Ishikawa (cell line): Measurements from ENCODE around the gene TSPAN4.

Experiments used
- CEBPB ChIP-seq: IDR thresholded peaks from 2 replicates; pipeline ENCODE4 v1.6.1; 2012
- CREB1 ChIP-seq: IDR thresholded peaks from 2 replicates; pipeline ENCODE4 v1.6.1; 2012; ENCODE audit warnings: low read depth
- EGR1 ChIP-seq: IDR thresholded peaks from 2 replicates; pipeline ENCODE4 v1.6.1; 2012
- EP300 ChIP-seq: IDR thresholded peaks from 2 replicates; pipeline ENCODE4 v1.6.1; 2012; ENCODE audit warnings: borderline replicate concordance
- FOXM1 ChIP-seq: IDR thresholded peaks from 2 replicates; pipeline ENCODE4 v1.6.1; 2012; ENCODE audit warnings: low read depth, borderline replicate concordance
- MAX ChIP-seq: IDR thresholded peaks from 2 replicates; pipeline ENCODE4 v1.6.1; 2012
- NFIC ChIP-seq: IDR thresholded peaks from 2 replicates; pipeline ENCODE4 v1.6.1; 2012
- RAD21 ChIP-seq: IDR thresholded peaks from 2 replicates; pipeline ENCODE4 v1.6.1; 2012; ENCODE audit warnings: low read depth
- REST ChIP-seq: IDR thresholded peaks from 2 replicates; pipeline ENCODE4 v1.6.1; 2012; ENCODE audit warnings: low read depth, mild to moderate bottlenecking
- TAF1 ChIP-seq: IDR thresholded peaks from 2 replicates; pipeline ENCODE4 v1.6.1; 2012; ENCODE audit warnings: low read depth, mild to moderate bottlenecking
- TCF12 ChIP-seq: IDR thresholded peaks from 2 replicates; pipeline ENCODE4 v1.6.1; 2012; ENCODE audit warnings: low read depth
- TEAD4 ChIP-seq: IDR thresholded peaks from 2 replicates; pipeline ENCODE4 v1.6.1; 2012
- USF1 ChIP-seq: IDR thresholded peaks from 2 replicates; pipeline ENCODE4 v1.6.1; 2012
- YY1 ChIP-seq: IDR thresholded peaks from 2 replicates; pipeline ENCODE4 v1.6.1; 2012; ENCODE audit warnings: low read depth
- ZBTB7A ChIP-seq: IDR thresholded peaks from 2 replicates; pipeline ENCODE4 v1.6.1; 2012; ENCODE audit warnings: low read depth

TSPAN4 gene

GRCh38 chr11:842370-843002 lies at the start of gene TSPAN4, which contains the start of gene POLR2L:
Gene TSPAN4 (plus strand): TSS chr11:842852. CDS start chr11:850305, 7,453 bp downstream.
Gene POLR2L (minus strand): TSS chr11:842529. CDS start chr11:842508, 21 bp downstream.
- TF ChIP-seq CEBPB (no peak), TCF12 (peak; percentile 47; the same call in 1 of the 2 replicates), ZBTB7A (no peak), NFIC (no peak), EGR1 (peak; percentile 77), REST (no peak), YY1 (peak; percentile 82), TAF1 (peak; percentile 91), MAX (peak; percentile 94), CREB1 (no peak), FOXM1 (no peak), USF1 (peak; percentile 18; the same call in 1 of the 2 replicates), RAD21 (no peak), EP300 (peak; percentile 37), TEAD4 (no peak)

- no peak for TF ChIP-seq YY1
- TF ChIP-seq RAD21, result no peak
Observed at GRCh38 chr11:792873-793272, 49.8 kb upstream of the TSPAN4 start.

- no peak for TF ChIP-seq YY1
- TF ChIP-seq RAD21, result no peak
Observed at GRCh38 chr11:793556-793955, 49.1 kb upstream of the TSPAN4 start.

DNA sequence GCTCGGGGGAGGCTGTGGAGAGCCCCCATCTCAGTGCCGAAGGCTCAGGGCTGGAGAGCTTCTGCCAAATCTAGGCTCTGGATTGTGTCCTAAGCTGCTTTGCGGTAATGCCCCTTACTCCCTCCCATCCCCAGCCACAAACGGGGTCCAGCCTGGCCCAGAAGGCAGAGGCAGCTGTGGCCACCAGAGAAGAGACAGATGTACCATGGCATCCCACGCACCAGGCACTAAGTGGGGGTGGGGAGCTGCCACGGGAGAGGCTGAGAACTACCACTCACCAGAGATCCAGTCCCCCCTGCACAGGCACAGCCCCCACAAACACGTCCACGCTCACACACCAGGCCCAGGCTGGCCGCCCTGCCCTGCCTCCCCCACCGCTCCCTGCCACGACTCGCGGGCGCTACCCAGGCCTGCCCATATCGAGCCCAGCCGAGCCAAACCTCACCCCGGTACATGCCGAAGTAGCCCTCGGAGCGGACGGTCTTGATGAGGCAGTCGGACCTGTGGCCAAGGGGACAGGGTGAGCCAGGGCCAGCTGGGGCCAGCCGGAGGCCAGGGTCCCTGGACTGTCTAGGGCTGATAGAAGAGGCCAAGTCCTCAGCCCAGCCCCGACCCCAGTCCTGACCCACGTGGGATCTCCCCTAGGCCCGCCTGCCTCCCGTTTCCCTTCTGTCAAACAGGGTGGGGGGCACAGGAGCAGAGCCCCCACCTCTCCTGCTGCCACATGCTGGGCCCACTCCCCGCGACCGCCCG lies 48.5 kb upstream of the TSPAN4 start:
- TF ChIP-seq MAX (no peak), EGR1 (no peak), USF1 (no peak), CREB1 (no peak), TCF12 (no peak), EP300 (no peak), REST (no peak), CEBPB (no peak), TEAD4 (no peak), YY1 (no peak), NFIC (no peak), FOXM1 (no peak), RAD21 (no peak), TAF1 (no peak), ZBTB7A (no peak)

DNA sequence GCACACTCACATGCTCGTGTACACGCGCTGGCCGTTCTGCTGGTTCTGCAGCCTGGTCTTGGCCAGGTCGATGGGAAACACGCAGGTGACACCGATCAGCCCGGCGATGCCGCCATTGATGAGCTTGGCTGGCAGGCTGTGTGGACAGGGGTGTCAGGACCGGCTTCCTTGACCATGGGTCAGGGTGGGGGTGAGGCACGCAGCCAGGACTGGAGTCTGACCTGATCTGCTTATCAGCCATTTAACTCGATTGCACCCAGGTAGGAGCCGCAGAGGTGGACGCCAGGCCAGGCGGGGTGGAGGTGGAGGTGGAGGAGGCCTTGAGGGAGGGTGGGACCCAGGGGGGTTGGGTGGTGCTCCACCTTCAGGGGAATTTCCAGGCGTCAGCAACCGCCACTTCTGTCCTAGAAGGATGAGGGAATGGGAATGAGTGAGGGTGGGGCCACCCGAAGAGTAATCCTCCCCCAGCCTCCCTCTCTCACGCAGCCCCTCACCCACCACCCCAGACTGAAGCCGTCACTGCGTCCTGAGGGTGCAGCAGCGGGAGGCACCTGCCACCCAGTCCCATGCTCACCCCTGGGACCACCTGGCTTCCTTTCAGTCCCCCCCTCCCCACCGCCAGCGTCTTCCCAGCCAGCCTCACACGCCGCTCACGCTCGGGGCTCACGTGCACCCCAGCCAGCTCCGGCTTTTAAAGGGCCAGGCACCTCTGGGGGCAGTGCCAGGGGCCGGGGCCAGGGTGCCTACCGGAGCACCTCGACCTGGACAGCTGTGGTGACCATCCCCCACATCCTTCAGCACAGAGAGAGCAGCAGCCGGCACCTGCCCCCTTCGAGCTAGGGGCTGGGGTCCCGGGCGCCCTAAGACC lies 47.7 kb upstream of the TSPAN4 start:
- TF ChIP-seq EGR1 (no peak), NFIC (no peak), REST (no peak), YY1 (no peak), TEAD4 (no peak), USF1 (peak; percentile 77), CEBPB (no peak), CREB1 (no peak), MAX (peak; percentile 50; the same call in 1 of the 2 replicates), RAD21 (no peak), ZBTB7A (0 out of 2 replicates have a peak, but pooled peaks have one; percentile 53), EP300 (no peak), FOXM1 (no peak), TAF1 (no peak), TCF12 (no peak)
